HEK293T (cell line): ENCODE measurements around the gene CTNNA2.

Experiments used
- FOXK2 ChIP-seq: fragments of 450-650 bp; IDR thresholded peaks from 2 replicates; pipeline ENCODE4 v1.6.1; 2016; ENCODE audit warnings: mild to moderate bottlenecking
- FOXM1 ChIP-seq: fragments of 450-650 bp; IDR thresholded peaks from 2 replicates; pipeline ENCODE4 v1.6.1; 2017; ENCODE audit warnings: mild to moderate bottlenecking, borderline replicate concordance
- HDGF ChIP-seq: fragments of 450-650 bp; IDR thresholded peaks from 2 replicates; pipeline ENCODE4 v1.6.1; 2017; ENCODE audit warnings: antibody characterized with exemption, borderline replicate concordance
- NFRKB ChIP-seq: fragments of 450-650 bp; IDR thresholded peaks from 2 replicates; pipeline ENCODE4 v1.6.1; 2016; ENCODE audit warnings: mild to moderate bottlenecking, moderate library complexity
- SP1 ChIP-seq: fragments of 450-650 bp; IDR thresholded peaks from 2 replicates; pipeline ENCODE4 v1.6.1; 2017

DNA sequence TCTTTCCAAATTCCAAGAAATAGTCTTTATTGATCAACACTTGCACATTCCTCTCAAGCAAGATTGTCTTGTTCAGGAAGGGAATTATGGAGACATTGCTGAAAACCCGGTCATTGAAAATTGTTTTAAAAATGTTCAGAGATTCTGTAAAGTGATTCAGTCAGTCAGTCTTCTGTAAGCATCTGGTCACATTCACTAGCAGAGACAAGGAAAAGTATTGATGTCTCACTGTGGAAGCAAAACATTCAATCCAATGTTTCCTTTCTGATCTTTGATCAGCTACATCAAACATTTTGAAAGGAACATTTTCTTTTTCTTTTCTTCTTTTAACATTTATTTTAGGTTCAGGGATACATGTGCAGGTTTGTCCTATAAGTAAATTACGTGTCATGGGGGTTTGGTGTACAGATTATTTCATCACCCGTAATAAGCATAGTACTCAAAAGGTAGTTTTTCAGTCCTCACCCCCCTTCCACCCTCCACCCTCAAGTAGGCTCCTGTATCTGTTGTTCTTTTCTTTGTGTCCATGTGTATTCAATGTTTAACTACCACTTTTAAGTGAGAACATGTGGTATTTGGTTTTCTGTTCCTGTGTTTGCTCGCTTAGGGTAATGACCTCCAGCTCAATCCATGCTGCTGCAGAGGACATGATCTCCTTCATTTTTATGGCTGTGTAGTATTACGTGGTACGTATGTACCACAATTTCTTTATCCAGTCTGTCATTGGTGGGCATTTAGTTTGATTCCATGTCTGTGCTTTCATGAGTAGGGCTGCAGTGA, 61.2 kb downstream of the CTNNA2 start:
- TF ChIP-seq HDGF (no peak), FOXM1 (no peak), SP1 (no peak), FOXK2 (no peak), NFRKB (no peak)
